Measurements from ENCODE around the gene HNF4A.
"Not testable (repeated sequence)": the region's sequence is repeated elsewhere in the genome, so short reads cannot be mapped to it uniquely, and the experiment has no call there.

Gene HNF4A

GRCh38 chr20:44470327-44470726, 114.8 kb downstream of the HNF4A start:
- H3K27me3 ChIP-seq (ENCODE audit: control insufficient read depth, insufficient read depth, low read length, poor library complexity, severe bottlenecking): no peaks in the 10 kb centered on the region
- WGBS, 2 experiments: 79 to 81% methylated on average over 5 of the region's 5 CpGs

GRCh38 chr20:44471481-44471882, 116.0 kb downstream of the HNF4A start:
- no peak overlapping the region for H3K4me3 ChIP-seq (ENCODE audit: insufficient read depth, low read depth, low read length)
- no peaks in the 10 kb centered on the region for H3K9me3 ChIP-seq (ENCODE audit: control insufficient read depth, low read length)
- H3K27ac ChIP-seq (ENCODE audit: insufficient read depth, low read depth, low read length, poor library complexity, severe bottlenecking): no peak overlapping the region
- no peaks in the 10 kb centered on the region for H3K36me3 ChIP-seq (ENCODE audit: control insufficient read depth, insufficient read depth, low read length)
- H3K4me1 ChIP-seq (ENCODE audit: control insufficient read depth, insufficient read depth, low read length): peaks cover 6% of the 10 kb centered on the region
- H3K27me3 ChIP-seq (ENCODE audit: control insufficient read depth, insufficient read depth, low read length, poor library complexity, severe bottlenecking): no peaks in the 10 kb centered on the region
- 71 to 83% methylated on average over 2 of the region's 2 CpGs for WGBS, 2 experiments

More at GRCh38 chr20:44470327-44470726, 114.8 kb downstream of the HNF4A start:
- H3K27ac ChIP-seq (ENCODE audit: insufficient read depth, low read depth, low read length, poor library complexity, severe bottlenecking): no peak overlapping the region
- H3K9me3 ChIP-seq (ENCODE audit: control insufficient read depth, low read length): no peaks in the 10 kb centered on the region
- H3K36me3 ChIP-seq (ENCODE audit: control insufficient read depth, insufficient read depth, low read length): no peaks in the 10 kb centered on the region
- no peak overlapping the region for H3K4me3 ChIP-seq (ENCODE audit: insufficient read depth, low read depth, low read length)
- peaks cover 3% of the 10 kb centered on the region for H3K4me1 ChIP-seq (ENCODE audit: control insufficient read depth, insufficient read depth, low read length)

- H3K4me1 ChIP-seq (ENCODE audit: control insufficient read depth, insufficient read depth, low read length); H3K27me3 ChIP-seq (ENCODE audit: control insufficient read depth, insufficient read depth, low read length, poor library complexity, severe bottlenecking); H3K4me3 ChIP-seq (ENCODE audit: insufficient read depth, low read depth, low read length); H3K36me3 ChIP-seq (ENCODE audit: control insufficient read depth, insufficient read depth, low read length); H3K27ac ChIP-seq (ENCODE audit: insufficient read depth, low read depth, low read length, poor library complexity, severe bottlenecking); H3K9me3 ChIP-seq (ENCODE audit: control insufficient read depth, low read length): not testable (repeated sequence)
- WGBS, 2 experiments: 86 to 87% methylated on average over 9 of the region's 9 CpGs
Measured at GRCh38 chr20:44472283-44472682, 116.8 kb downstream of the HNF4A start.

- Histone ChIP-seq H3K9me3 (ENCODE audit: control insufficient read depth, low read length) (no peaks in the 10 kb centered on the region), H3K36me3 (ENCODE audit: control insufficient read depth, insufficient read depth, low read length) (no peaks in the 10 kb centered on the region), H3K4me1 (ENCODE audit: control insufficient read depth, insufficient read depth, low read length) (peaks cover 6% of the 10 kb centered on the region), H3K27ac (ENCODE audit: insufficient read depth, low read depth, low read length, poor library complexity, severe bottlenecking) (no peak overlapping the region), H3K27me3 (ENCODE audit: control insufficient read depth, insufficient read depth, low read length, poor library complexity, severe bottlenecking) (no peaks in the 10 kb centered on the region), H3K4me3 (ENCODE audit: insufficient read depth, low read depth, low read length) (peak overlapping the region; percentile 72)
- WGBS, 2 experiments: 42 to 46% methylated on average over 2 of the region's 2 CpGs
Measured at GRCh38 chr20:44475372-44475693, 119.8 kb downstream of the HNF4A start.

- no peak within 1 kb of the TSS for H3K27ac ChIP-seq (ENCODE audit: insufficient read depth, low read depth, low read length, poor library complexity, severe bottlenecking)
- H3K4me3 ChIP-seq (ENCODE audit: insufficient read depth, low read depth, low read length): peak within 1 kb of the TSS; percentile 72
Measured at GRCh38 chr20:44475694-44476560, 120.4 kb downstream of the HNF4A start, which contains the start of gene TTPAL. Gene TTPAL, plus strand, starts transcription at chr20:44475874. Its CDS starts 4,126 bp downstream, at chr20:44480000.

GRCh38 chr20:44477151-44477550, 121.7 kb downstream of the HNF4A start:
- Histone ChIP-seq H3K4me1 (ENCODE audit: control insufficient read depth, insufficient read depth, low read length) (peaks cover 6% of the 10 kb centered on the region), H3K9me3 (ENCODE audit: control insufficient read depth, low read length) (no peaks in the 10 kb centered on the region), H3K27ac (ENCODE audit: insufficient read depth, low read depth, low read length, poor library complexity, severe bottlenecking) (no peak overlapping the region), H3K4me3 (ENCODE audit: insufficient read depth, low read depth, low read length) (no peak overlapping the region), H3K36me3 (ENCODE audit: control insufficient read depth, insufficient read depth, low read length) (no peaks in the 10 kb centered on the region), H3K27me3 (ENCODE audit: control insufficient read depth, insufficient read depth, low read length, poor library complexity, severe bottlenecking) (no peaks in the 10 kb centered on the region)
- WGBS, 2 experiments: 93 to 96% methylated on average over 3 of the region's 3 CpGs

More at GRCh38 chr20:44475694-44476560, 120.4 kb downstream of the HNF4A start, which contains the start of gene TTPAL:
- Histone ChIP-seq H3K36me3 (ENCODE audit: control insufficient read depth, insufficient read depth, low read length) (no peaks in the 10 kb centered on the region), H3K9me3 (ENCODE audit: control insufficient read depth, low read length) (no peaks in the 10 kb centered on the region), H3K4me1 (ENCODE audit: control insufficient read depth, insufficient read depth, low read length) (peaks cover 6% of the 10 kb centered on the region), H3K27me3 (ENCODE audit: control insufficient read depth, insufficient read depth, low read length, poor library complexity, severe bottlenecking) (no peaks in the 10 kb centered on the region)
- WGBS, 2 experiments: 2 to 3% methylated on average over 55 of the region's 55 CpGs

- Histone ChIP-seq H3K36me3 (ENCODE audit: control insufficient read depth, insufficient read depth, low read length) (no peaks in the 10 kb centered on the region), H3K27me3 (ENCODE audit: control insufficient read depth, insufficient read depth, low read length, poor library complexity, severe bottlenecking) (no peaks in the 10 kb centered on the region), H3K9me3 (ENCODE audit: control insufficient read depth, low read length) (no peaks in the 10 kb centered on the region), H3K4me1 (ENCODE audit: control insufficient read depth, insufficient read depth, low read length) (peaks cover 6% of the 10 kb centered on the region), H3K27ac (ENCODE audit: insufficient read depth, low read depth, low read length, poor library complexity, severe bottlenecking) (no peak overlapping the region), H3K4me3 (ENCODE audit: insufficient read depth, low read depth, low read length) (no peak overlapping the region)
- 92 to 94% methylated on average over 3 to 4 of the region's 6 CpGs for WGBS, 2 experiments
Measured at GRCh38 chr20:44478206-44478605, 122.7 kb downstream of the HNF4A start.

- Histone ChIP-seq H3K27me3 (ENCODE audit: control insufficient read depth, insufficient read depth, low read length, poor library complexity, severe bottlenecking) (no peaks in the 10 kb centered on the region), H3K4me1 (ENCODE audit: control insufficient read depth, insufficient read depth, low read length) (peaks cover 6% of the 10 kb centered on the region), H3K36me3 (ENCODE audit: control insufficient read depth, insufficient read depth, low read length) (no peaks in the 10 kb centered on the region), H3K4me3 (ENCODE audit: insufficient read depth, low read depth, low read length) (no peak overlapping the region), H3K9me3 (ENCODE audit: control insufficient read depth, low read length) (no peaks in the 10 kb centered on the region), H3K27ac (ENCODE audit: insufficient read depth, low read depth, low read length, poor library complexity, severe bottlenecking) (no peak overlapping the region)
- 91 to 96% methylated on average over 4 to 5 of the region's 5 CpGs for WGBS, 2 experiments
Measured at GRCh38 chr20:44479643-44480042, 124.1 kb downstream of the HNF4A start.

- no peak overlapping the region for H3K27ac ChIP-seq (ENCODE audit: insufficient read depth, low read depth, low read length, poor library complexity, severe bottlenecking)
- H3K4me3 ChIP-seq (ENCODE audit: insufficient read depth, low read depth, low read length): no peak overlapping the region
- H3K27me3 ChIP-seq (ENCODE audit: control insufficient read depth, insufficient read depth, low read length, poor library complexity, severe bottlenecking): no peaks in the 10 kb centered on the region
- H3K9me3 ChIP-seq (ENCODE audit: control insufficient read depth, low read length): no peaks in the 10 kb centered on the region
- no peaks in the 10 kb centered on the region for H3K36me3 ChIP-seq (ENCODE audit: control insufficient read depth, insufficient read depth, low read length)
- H3K4me1 ChIP-seq (ENCODE audit: control insufficient read depth, insufficient read depth, low read length): peaks cover 5% of the 10 kb centered on the region
- WGBS, 2 experiments: 95 to 96% methylated on average over 18 of the region's 18 CpGs
Measured at GRCh38 chr20:44480097-44480496, 124.6 kb downstream of the HNF4A start.

- Histone ChIP-seq H3K36me3 (ENCODE audit: control insufficient read depth, insufficient read depth, low read length) (no peaks in the 10 kb centered on the region), H3K27me3 (ENCODE audit: control insufficient read depth, insufficient read depth, low read length, poor library complexity, severe bottlenecking) (no peaks in the 10 kb centered on the region), H3K4me1 (ENCODE audit: control insufficient read depth, insufficient read depth, low read length) (no peaks in the 10 kb centered on the region), H3K27ac (ENCODE audit: insufficient read depth, low read depth, low read length, poor library complexity, severe bottlenecking) (no peak overlapping the region), H3K4me3 (ENCODE audit: insufficient read depth, low read depth, low read length) (no peak overlapping the region), H3K9me3 (ENCODE audit: control insufficient read depth, low read length) (no peaks in the 10 kb centered on the region)
- WGBS, 2 experiments: 91% methylated on average over 4 to 5 of the region's 6 CpGs
Measured at GRCh38 chr20:44481719-44482416, 126.4 kb downstream of the HNF4A start.
